Measurements from ENCODE around the gene NDFIP1.

Gene NDFIP1

DNA sequence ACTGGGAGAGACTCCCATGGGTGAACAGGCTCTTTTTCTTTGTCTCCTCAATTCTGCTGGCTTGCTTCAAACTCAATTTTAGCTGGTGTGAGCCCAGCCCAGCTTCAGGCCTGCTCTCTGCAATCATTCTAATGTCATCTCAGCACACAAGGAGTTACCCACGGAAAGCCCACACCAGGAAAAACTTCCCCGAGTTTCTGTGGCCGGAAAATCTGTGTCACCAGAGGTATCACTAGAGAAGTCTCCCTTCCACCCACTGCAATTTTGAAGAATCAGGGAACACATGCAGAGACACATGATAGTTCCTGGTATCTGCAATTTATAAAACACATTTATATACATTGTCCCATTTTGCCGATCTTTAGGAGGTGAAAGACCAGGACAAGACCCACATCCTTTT is 13.5 kb upstream of the NDFIP1 start:
- DNase-seq, result no peak

DNA sequence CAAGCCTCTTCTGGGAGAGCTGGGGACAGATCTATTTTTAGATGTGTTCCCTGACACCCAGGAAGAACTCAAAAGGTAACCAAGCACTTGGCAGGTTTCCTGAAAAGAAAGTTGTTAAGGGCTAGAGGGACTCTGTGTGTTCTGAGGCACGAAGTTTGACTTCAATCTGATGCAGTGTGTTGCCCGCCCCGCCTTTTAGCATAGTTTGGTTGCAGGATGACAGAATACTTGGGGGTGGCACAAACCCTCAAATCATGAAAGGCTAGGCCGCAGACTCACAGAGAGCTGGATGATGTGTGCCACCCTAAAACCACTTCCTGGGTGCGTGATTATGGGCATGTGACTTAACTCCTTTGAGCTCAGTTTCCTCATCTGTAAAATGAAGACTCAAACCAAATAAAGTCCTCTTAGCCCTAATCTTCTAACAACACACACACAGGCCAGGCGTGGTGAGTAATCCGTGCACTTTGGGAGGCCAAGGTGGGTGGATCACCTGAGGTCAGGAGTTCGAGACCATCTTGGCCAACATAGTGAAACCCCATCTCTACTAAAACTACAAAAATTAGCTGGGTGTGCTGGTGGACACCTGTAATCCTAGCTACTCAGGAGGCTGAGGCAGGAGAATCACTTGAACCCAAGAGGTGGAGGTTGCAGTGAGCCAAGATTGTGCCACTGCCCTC is 12.8 kb upstream of the NDFIP1 start:
- DNase-seq, result no peak

DNA sequence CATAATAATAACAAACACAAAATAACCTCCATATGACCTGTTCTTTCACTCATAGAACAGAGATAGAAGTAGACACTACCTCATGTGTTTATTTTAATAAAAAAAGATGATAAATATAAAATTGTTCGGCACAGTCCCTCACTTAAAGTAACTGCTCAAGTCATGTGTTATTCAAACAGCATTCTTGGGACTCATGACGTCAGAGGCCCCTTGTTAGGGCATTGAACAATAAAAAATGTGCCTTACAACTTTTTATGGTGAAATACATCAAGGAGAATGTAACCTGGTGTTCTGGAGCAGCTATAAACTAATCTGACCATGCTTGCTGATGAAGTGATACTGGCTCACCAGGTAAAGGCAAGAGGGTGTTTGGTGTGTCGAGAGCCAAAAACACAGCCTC is 12.2 kb upstream of the NDFIP1 start:
- no peak for DNase-seq

DNA sequence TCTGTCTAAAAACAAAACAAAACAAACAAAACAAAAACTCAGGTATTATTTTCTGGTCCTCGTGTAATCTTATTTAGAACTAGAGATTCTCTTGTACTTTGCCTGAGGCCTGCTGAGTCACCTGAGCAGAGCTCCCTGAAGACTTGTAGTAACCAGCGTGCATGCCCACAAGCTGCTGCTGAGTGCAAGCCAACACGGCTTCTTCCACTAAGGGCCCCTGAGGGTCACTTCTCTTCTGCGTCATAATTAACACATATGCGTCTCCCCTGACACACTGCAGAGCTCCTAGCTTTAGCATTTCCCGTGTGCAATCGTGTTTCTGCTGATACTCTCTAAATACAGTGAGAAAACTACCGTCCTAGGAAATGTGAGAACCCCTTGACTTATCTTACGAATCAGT is 10.9 kb upstream of the NDFIP1 start:
- no peak for DNase-seq

DNA sequence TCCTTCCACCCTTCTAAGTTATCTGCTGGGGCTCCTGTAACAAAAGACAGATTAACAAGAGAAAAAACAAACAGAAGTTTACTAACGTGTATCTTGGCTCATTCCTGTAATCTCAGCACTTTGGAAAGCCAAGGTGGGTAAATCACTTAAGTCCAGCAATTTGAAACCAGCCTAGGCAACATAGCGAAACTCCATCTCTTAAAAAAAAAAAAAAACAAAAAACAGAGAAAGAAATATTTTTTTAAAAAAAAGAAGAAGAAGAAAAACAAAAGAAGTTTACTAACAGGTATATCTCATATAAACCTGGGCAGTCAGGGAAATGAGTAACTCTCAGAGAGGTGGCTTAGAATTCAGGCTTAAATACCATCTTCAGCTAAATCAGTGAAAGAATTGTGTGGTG is 10.3 kb upstream of the NDFIP1 start:
- DNase-seq, result no peak

DNA sequence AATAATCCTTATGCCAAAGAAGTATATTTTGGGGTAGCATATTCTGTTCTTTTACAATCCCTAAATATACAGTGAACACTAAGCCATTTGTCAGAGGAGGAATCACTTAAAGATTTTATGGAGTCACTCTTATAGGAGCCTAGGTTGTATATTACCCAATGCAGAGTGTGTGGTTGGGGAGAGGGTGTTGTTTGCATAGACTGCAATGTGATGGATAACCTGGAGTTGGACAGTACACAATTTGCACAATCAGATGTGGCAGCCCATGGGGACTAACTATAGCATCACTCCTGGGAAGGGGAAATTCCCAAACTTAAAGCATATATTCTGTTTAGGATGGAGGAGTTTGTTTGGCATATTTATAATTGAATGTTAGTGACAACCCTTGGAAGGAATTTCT is 9.6 kb upstream of the NDFIP1 start:
- no peak for DNase-seq

DNA sequence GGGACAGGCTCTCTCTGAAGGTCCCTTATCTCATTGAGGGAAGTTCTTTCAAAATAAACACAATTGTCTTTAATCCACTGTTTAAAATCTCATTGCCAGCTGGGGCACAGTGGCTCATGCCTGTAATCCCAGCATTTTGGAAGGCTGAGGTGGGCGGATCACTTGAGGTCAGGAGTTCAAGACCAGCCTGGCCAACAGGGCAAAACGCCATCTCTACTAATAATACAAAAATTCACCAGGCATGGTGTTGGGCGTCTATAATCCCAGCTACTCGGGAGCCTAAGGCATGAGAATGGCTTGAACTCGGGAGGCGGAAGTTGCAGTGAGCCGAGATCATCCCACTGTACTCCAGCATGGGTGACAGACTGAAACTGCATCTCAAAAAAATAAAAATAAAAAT is 8.3 kb upstream of the NDFIP1 start:
- no peak for DNase-seq

DNA sequence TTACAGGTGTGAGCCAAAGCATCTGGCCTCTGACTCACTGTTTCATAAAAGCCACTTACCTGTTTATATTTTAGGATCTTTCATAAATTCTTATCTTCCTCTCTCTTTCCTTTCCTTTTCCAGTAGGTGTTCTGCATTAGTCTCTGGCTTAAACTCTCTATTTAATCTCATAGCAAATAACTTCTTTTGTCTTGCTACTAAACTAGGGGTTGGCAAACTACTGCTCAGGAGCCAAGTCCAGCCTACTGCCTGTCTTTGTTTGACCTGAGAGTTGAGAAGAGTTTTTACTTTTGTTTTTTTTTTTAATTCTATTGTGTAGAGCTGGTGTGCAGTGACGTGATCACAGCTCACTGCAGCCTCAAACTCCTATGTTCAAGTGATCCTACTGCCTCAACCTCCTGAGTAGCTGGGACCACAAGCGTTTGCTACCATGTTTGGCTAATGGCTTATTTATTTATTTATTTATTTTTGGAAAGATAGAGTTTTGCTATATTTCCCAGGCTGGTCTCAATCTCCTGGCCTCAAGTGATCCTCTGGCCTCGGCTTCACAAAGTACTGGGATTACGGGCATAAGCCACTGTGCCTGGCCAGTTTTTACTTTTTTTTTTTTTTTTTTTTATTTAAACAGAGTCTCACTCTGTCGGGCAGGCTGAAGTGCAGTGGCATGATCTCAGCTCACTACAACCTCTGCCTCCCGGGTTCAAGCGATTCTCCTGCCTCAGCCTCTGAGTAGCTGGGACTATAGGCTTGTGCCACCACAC is 5.4 kb upstream of the NDFIP1 start:
- DNase-seq, result no peak

DNA sequence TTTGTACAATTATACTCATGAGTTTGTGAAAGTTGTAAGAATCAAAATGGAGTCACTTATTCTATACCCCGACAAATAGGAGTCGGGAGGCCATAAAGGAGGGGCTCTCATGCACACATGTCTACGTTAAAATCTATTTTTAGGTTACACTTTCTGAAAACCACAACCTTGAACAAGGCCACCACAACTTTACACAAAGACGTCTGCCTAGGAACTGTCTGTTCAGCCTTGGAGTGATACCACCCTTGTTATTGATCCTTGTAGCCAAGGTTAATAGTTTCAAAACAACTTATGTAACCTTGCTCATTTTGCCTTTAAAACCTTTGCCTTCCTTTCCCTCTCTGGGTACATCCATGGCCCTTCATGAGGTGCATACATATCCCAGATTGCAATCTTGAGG is 4.1 kb upstream of the NDFIP1 start:
- no peak for DNase-seq

DNA sequence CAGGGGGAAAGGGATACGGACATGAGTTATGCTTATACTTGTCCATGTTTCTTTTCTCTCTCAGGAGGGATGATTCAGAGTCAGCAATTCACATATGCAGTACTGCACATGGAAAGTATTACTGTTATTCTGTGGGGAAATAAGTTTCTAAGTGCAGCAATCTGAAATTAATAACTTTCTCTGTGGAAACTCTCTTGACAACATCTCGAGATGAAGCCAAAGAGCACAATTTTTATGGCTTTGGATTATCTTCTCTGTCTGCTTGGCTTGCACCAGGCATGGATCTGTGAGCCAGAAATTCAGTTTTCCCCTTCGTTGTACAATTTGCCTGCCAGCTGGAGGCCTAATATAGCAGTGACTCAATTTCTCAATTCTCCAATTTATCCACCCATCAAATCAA is 2.5 kb upstream of the NDFIP1 start:
- no peak for DNase-seq

DNA sequence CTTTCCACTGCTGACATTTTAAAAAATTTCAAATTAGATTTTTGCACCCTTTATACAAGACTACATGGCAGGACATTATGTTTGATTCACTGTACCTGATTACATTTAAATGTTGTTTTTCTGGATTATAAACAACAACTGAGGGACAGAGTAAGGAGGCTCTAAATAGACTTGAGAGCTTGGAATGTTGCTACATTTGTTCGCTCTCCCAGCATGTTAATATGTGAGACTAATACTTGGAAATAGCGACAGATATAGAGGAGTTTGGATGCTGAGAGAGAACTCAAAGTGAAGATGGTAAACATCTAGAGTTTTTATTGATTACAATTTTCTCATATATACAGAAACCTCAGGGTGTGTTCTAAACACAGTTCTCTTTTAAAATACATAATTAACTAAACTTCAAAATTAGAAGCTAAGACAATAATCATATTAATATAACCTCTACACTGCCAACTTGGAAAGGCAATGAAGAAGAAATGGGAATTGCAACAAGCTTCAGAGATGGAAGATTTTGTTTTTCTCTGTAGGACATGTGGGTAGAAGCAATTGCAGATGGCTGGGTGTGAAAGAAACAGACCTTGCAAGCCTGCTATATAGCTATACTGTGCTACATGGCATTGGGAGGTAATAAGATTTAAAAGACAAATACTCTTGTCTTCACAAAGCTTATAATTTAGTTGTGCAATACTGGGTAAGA is 1.4 kb upstream of the NDFIP1 start:
- no peak for DNase-seq

DNA sequence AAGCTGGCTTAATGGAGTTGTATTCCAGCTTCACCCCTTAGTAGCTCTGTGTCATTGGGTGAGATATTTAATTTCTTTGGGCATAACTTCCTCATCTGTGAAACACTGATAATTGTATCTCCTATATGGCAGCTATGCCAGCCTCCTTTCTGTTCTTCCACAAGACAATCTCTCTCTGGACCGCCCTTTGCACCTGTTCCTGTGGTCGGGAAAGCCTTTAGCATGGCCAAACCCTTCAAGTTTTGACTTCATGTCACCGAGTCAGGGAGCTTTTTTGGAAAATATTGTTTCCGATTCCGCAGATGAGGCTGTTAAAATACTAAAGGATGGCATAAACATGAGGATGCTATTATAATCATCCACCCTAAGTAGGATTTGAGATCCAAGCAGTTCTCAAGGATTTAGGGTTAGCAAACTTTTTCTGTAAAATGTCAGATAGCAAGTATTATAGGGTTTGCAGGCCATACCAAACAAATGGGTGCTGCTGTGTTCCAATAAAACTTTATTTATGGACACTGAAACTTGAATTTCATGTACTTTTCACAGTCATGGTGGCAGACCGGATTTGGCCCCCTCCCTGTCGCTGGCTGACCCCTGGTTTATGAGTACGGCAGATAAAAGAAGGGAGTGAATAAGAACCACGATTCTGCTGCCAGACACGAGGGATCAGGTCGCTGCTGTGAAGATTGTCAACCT is 695 bp upstream of the NDFIP1 start:
- DNase-seq, result no peak

DNA sequence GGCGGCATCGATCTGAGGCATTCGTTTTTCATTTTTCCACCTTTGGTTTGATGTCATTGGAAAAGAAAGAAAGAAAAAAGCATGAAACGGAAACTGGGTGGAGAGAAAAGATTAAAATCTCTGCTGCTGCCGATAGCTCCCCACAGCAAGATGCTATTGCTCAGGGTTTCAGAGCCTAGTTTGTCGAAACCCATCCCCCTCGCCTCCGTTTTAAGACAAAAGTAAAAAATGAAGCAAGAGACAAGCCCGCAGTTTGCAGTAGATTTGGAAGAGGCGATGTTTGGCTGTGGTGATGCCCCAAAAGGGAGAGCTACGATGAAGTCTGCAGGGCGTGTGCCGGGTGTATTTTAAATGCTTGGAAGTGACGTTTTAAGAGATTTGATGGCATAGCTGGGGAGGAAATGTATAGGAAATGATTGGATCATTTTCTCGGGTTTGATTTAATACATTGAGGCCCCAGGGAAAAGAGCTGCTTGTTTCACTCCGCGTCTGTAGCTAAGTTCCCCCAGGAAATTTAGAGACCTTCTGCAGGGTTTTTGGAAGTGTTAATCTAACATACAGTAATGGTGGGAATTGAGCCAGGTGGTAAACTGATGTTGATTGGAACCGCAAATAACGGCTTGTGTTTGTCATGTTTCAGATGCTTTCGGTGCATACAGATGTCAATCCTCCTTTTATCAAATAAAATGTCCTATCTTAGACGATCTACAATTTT is 909 bp downstream of the NDFIP1 start:
- DNase-seq, result no peak

DNA sequence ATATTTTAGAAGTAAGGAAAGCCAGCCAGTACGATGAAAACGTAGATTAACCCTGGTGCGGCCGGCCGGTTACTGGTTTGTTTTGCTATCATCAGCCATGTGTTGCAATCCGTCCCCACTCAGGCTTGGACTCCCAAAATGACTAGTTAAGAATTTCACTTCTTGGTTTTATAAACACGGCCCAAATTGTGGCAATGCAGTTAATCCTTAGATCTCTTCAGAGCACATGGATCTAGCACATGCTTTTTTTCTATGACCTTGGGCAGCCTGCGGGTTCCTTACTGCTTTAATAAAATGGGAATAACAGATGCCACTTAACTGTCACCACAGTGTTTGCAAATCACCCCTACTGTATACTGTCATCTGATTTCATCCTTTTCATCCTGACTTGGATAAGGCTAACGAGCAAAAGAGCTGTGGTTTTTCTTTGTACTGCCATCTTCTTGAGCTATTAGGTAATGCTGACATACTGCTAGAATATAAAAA is 1.5 kb downstream of the NDFIP1 start:
- DNase-seq, result peak; percentile 14

DNA sequence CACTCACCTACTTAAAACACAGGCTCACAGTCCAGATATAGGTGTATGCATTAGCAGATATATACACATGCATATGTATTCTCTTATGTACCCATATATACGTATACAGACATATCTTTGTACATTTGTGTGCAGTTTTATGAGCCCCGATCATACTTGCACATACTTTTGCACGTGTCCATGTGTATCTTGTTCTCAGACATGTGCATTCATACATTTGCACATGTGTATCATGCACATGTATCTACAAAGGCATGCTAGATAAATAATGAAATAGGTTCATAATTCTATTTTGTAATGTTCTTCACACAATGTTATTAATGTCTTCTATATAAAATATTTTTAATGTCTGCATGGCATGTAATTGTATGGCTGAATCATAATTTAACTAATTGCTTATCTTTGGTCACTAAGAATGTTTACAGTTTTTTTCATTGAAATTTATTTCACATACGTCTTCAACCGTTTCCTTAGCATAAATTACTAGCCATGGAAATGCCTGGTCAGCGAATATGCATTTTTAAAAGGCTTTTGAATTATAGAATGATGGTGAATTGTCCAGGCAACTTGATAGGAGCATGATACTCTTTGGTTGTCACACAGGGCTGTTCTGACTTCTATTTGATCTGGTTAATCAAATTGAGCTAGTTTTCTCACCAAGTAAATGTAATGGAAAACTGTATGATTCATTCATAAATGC is 2.6 kb downstream of the NDFIP1 start:
- no peak for DNase-seq

DNA sequence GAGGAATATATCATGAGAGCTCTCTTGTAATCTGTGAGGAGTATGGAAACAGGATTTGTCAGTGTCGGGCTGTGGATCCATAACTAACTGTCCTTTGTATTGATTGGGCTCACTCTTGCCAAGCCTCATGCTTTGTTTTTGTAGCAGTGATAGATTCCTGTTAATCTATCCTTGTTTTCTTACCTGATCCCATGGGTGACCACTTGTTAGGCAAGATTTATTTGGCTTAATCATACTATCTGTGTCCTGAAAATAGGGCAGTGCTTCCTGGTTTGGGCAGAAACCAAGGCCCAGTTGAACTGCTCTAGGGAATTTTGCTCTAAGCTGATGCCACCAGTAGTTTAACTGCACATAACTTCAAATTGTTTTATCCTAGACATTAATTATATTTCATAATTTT is 6.1 kb downstream of the NDFIP1 start:
- DNase-seq, result no peak

DNA sequence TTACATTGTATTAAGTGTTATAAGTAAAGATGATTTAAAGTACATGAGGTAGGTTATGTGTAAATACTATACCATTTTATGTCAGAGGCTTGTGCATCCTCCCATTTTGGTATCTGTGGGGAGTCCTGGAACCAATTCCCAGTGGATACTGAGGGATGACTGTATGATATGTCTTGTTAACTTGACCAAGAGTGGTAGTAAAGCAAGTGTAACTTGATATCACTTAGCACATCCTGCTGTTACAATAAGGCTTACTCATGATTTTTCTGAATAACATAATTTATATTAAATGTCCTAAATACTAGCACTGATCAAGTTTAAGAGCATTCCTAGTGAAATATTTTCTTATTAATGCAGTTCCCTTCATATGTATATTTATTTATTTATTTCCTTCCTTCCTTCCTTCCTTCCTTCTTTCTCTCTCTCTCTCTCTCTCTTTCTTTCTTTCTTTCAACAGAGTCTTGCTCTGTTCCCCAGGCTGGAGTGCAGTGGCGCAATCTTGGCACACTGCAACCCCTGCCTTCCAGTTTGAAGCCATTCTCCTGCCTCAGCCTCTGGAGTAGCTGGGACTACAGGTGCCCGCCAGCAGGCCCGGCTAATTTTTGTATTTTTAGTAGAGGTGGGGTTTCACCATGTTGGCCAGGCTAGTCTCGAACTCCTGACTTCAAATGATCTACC is 7.5 kb downstream of the NDFIP1 start:
- DNase-seq, result no peak

DNA sequence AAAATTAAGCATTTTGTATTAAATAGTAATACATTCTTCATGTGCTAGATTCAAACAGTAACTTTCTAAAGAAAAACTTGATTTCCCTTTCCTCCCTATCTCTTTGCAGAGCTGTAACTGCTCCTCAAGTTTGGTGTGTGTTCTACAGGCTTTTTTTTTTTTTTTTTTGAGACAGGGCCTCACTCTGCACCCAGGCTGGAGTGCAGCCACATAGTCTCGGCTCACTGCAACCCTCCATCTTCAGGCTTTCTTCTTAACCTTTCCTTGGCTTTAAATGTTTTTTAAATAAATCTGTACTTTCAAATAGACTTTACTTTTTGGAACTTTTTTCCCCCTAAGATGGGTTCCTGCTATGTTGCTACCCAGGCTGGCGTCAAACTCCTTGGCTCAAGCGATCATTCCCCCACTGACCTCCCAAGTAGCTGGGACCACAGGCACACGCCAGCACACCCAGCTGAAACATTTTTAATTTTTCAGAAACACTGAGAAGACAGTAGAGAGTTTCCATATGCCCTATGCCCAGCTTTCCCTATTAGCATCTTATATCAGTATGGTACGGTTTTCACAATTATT is 9.1 kb downstream of the NDFIP1 start:
- DNase-seq, result no peak

DNA sequence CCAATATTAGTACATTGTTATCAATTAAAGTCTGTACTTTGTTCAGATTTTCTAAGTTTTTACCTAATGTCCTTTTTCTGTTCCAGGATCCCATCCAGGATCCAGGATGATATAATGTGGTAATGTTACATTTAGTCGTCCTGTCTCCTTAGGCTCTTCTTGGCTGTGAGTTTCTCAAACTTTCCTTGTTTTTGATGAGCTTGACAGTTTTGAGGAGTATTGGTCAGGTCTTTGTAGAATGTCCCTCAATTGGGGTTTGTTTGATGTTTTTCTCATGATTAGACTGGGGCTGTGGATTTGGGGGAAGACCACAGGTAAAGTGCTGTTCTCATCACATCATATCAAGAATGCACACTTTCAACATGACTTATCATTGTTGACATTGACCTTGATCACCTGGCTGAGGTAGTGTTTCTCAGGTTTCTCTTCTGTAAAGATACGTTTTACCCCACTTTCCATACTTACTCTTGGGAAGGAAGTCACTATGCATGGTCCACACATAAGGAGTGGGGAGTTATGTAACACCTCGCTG is 9.6 kb downstream of the NDFIP1 start:
- DNase-seq, result no peak

DNA sequence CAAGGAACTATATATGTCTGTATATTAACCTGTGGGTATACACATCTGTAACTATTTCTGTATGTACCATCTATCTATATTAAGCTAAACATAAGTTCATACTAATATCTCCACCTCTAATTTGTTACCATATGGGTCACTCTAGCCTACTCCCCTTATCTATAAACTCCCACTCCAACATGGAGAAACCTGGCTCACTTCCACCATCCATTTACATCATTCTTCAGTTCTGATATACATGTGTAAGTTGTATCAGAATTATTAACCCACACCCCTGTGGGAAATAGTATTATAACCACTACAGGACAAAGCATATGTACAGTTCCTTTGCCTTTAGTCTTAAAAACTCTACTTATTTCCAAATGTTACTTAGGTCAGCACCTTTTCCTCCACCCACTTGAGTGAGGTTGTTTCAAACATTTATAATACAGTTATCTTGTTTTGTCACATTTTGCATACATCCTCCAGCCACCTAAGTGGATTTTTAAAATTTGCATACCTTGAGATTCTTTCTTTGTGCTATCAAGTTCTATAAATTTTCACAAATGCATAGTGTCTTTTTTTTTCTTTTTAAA is 10.6 kb downstream of the NDFIP1 start:
- DNase-seq, result no peak
